ENCODE results near the gene ALPK1.

ALPK1 gene

DNA sequence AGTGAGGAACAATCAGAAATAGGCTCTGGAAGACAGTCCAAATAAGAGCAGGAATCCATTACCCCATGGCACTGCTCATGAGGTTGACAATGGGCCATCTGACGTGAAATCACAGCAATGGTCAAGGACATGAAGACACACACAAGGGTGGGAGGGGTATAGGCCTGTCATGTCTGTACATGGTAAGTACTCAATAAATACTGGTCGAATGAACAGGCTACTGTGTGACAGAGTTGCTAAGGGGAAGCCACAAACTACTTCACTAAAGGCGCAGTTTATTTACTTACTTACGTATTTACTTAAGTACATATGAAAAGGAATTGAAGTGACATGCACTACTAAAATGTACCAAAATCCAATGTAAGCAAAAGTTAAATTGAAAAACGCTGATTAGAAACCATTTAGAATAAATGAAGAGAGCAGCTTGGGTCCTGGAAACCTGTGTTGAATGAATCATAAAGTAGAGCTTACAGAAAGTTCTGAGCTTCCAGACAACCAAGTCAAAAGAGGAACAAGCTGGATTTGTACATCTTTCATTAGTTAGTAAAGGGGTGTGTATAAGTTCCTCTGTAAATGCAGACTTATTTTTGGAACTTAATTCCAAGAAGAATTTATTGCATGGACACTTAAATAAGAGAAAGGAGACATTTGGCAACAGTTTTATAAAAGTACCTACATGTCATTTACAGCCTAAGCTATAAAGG is 32.7 kb downstream of the ALPK1 start:
- no peak for DNase-seq

GRCh38 chr4:112330921-112331320 is 33.8 kb downstream of the ALPK1 start:
- no peak for DNase-seq

- no peak for DNase-seq
Observed at GRCh38 chr4:112332398-112332797, 35.2 kb downstream of the ALPK1 start.

DNA sequence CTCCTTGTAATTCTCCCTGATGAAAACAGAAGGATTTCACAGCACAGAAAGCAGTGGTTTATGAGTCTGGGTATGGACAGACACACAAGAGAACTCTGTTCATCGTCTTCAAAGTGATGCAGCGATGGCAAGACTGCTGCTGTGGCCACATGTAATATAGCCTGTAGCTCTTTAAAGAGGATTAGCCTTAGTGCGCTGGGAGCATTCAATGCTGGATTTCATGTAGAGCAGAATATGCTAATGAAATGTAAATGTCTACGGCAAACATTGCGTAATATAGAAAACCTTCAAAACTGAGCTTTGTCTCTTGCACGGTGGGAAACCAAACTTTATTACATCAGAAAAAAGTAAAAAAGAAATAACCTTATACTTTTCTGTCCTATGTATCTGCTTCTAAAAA is 42.9 kb downstream of the ALPK1 start:
- DNase-seq, result no peak

GRCh38 chr4:112341033-112341432 is 43.9 kb downstream of the ALPK1 start:
- DNase-seq, result no peak

DNA sequence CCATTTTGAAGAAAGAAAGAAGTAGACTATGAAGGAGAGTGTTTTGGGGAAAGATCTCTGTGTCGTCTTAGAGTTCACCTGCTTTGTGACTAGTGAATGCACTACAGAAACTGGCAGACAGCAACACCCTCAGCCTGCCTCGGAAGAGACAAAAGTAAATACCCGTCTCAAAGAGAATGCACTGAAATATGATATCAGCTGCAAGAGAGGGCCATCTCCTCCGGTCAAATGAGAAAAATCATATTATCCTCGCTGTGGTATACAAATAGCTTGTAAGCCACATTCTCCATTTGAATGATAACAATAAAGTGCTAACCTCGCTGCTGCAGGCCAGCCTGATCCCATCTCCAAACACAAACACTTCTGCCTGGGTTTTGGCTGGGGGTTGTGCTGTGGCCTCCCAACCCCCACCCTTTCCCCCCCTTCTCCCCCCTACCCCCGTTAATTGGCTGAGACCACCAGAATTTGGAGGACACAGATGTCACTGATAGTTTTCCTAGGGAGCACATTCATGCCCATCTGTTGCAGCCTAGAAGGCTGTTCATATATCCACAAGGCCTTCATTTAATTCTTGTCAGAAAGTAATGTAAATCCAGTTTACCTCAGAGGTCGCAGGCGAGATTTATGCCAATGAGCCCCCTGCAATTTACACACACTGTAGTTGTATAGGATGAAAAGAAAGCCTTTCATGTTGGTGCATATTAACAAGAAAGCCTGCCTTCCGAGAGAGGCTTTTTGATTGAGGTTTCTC is 46.3 kb downstream of the ALPK1 start:
- DNase-seq, result peak; percentile 69

GRCh38 chr4:112348488-112349158 is 51.5 kb downstream of the ALPK1 start:
- DNase-seq, result peak; percentile 89

GRCh38 chr4:112352736-112353135 is 55.6 kb downstream of the ALPK1 start:
- DNase-seq, result no peak

DNA sequence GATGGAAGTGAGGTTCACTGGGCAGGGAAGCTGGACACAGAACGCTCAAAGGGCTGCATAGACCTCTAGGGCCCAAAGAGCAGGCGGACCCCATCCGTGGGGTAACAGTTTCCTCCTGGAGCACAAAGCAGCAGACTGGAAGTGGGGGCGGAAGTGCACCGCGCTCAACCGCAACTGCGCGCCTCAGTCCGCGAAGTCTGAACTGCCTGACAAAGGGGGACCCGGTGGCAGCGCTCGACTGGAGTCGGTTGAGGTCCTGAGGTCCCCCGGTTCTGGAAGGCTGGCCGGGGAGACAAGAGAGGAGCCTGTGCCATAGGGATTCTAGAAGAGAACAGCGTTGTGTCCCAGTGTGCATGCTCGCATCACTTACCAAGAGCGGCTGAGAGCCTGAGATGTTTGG is 58.5 kb downstream of the ALPK1 start:
- DNase-seq, result no peak

- no peak for DNase-seq
Observed at GRCh38 chr4:112357453-112357852, 60.3 kb downstream of the ALPK1 start.

GRCh38 chr4:112357897-112358296 is 60.7 kb downstream of the ALPK1 start:
- DNase-seq, result no peak

DNA sequence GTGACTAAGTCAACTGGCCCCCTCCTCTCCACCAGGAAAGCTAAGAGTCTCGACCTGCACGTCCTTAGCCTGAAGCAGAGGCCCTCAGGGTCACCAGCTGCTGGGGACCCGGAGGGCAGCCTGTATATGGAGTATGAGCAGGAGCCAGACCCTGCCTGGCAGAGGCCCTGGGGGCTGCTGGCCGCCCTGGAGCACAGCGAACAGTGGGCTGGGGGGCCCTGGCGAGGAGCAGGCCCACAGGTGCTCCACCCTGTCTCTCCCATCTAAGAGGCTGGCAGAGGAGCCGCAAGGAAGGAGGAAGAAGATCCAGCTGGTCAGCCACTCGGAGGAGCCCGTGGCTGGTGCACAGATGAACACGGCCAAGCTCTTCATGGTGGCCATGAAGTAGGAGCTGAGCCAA is 61.2 kb downstream of the ALPK1 start:
- no peak for DNase-seq

GRCh38 chr4:112358952-112359749 is 62.0 kb downstream of the ALPK1 start:
- DNase-seq, result no peak

GRCh38 chr4:112361181-112361791 is 64.1 kb downstream of the ALPK1 start:
- no peak for DNase-seq

- no peak for DNase-seq
Observed at GRCh38 chr4:112370466-112370865, 73.3 kb downstream of the ALPK1 start.

DNA sequence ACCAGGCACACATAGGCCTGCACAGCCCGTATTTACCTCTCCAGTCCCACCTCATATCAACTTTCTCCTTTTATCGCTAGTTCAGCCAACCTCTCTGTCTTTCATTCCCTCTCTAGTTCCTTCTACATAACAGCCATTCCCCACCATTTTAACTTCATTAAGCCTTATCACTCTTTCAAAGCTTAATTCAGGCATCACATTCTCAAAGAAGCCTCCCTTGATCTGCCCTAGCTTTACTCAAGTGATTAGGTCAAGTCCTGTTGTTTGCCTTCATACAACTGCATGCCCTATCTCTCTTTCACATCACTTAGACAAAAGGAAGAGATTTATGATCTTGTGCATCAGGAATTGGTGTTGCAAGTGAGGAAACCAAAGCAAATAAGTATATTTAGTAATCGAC is 74.2 kb downstream of the ALPK1 start:
- no peak for DNase-seq

- no peak for DNase-seq
Observed at GRCh38 chr4:112374850-112375249, 77.7 kb downstream of the ALPK1 start.

DNA sequence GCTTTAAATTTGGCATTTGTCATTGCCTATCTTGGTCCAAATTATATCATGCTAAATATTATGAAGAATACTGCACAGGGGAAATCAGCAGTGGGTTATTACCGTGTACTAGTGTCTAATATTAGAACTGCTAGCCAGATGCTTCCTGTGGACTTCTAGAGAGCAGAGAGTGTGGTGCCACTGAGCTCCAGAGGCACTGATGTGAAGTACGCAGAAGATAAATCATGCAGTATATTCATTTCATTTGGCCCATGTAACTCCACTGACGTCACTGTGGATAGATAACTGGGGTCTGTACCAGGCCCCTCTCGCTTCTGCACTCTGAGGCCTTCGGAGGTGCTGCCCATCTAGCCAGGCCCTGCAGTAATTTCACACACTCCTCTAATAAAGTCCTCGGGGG is 80.0 kb downstream of the ALPK1 start:
- DNase-seq, result no peak

DNA sequence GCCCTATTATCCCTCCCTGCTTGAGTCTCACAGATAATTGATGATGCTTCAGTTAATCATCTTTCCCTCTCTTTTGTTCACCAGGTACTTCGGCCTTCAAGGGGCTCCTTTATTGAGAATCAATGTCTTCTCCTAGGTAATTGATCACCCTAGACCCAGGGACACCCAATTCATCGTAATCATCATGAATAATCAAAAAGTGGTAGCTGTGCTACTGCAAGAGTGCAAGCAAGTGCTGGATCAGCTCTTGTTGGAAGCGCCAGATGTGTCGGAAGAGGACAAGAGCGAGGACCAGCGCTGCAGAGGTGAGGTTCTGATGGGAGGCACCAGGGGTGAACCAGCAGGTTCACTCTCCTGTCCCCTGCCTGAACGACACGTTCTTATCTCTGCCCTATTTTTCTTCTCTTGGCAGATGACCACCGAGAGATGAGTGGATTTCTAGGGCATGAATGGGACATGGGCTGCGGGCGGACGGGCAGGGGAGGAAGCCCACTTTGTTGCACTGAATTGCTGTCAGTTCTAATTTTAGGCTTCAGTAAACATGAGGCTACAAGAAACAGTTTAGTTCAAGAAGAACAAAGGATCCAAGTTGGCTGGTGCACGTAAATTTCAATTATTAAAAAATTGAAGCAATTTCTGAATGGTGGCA is 80.5 kb downstream of the ALPK1 start:
- DNase-seq, result no peak

DNA sequence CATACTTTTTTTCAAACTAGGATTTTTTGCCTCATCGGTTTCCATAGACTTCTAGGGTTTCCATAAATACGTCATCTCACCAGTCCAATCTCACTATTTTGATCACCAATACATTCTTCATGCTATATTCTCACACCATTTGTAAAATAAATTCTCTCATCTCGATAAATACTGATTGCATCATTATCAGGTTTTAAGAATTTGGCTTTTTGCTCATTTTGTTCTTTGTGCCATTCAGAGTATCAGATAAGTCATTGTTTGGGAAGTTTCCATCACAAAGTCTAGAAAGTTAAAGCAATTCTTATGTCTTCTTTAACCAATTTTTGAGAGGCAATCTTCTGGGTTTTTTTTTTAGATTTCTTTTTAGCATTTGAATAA is 81.1 kb downstream of the ALPK1 start:
- no peak for DNase-seq

GRCh38 chr4:112378858-112379257 is 81.7 kb downstream of the ALPK1 start:
- no peak for DNase-seq

GRCh38 chr4:112379306-112379705 is 82.1 kb downstream of the ALPK1 start:
- DNase-seq, result no peak
